HepG2 (cell line): ENCODE data around the gene TMEM225B. TPM values are rescaled to one million over a fixed set of nuclear protein-coding genes. Genes with fewer than 3 reads are reported as not detected.

Experiments
- KDM1A ChIP-seq: IDR thresholded peaks from 2 replicates; pipeline ENCODE4 v1.6.1; 2016; ENCODE audit warnings: missing compliant biosample characterization
- PHF5A ChIP-seq: IDR thresholded peaks from one replicate; pipeline ENCODE4 v1.6.1; 2018; ENCODE audit warnings: low read depth, missing genetic modification reagents; ENCODE audit not compliant: unreplicated experiment
- RBM39 ChIP-seq: fragments of 200-400 bp; formaldehyde crosslinking; IDR thresholded peaks from one replicate; pipeline ENCODE4 v1.6.1; 2018; ENCODE audit warnings: antibody characterized with exemption, mild to moderate bottlenecking, low read depth, low read length; ENCODE audit not compliant: poor library complexity, severe bottlenecking
- SALL1 ChIP-seq: sonication (generic); formaldehyde crosslinking; IDR thresholded peaks from 2 replicates; pipeline ENCODE4 v1.8.0; 2022; ENCODE audit warnings: mild to moderate bottlenecking, missing genetic modification reagents
- ZNF335 ChIP-seq: sonication (generic); formaldehyde crosslinking; IDR thresholded peaks from 2 replicates; pipeline ENCODE4 v1.4.0; 2020; ENCODE audit warnings: missing genetic modification reagents
- ZSCAN25 ChIP-seq: sonication (generic); formaldehyde crosslinking; IDR thresholded peaks from 2 replicates; pipeline ENCODE4 v1.8.0; 2022; ENCODE audit warnings: mild to moderate bottlenecking, missing genetic modification reagents
- polyA plus RNA-seq, 8 experiments: library from polyadenylated mRNA; depleted of rRNA in 3 of 8; stranded (reverse) in 7 of 8; unstranded in 1 of 8; fragments of >200 nt; fragmentation: Illumina TruSeq in 4 of 8; extraction: Trizol in 4 of 8; gene quantifications; 2 replicates each; pipeline versions ENCODE4 v1.2.1 to v1.2.3, GENCODE V29; 2011 to 2016; ENCODE audit warnings: low read depth in 4 of 8, missing spikeins in 1 of 8, mixed read lengths in 1 of 8; ENCODE audit not compliant: insufficient read depth in 1 of 8
- total RNA-seq, 5 experiments: library from RNA; depleted of rRNA; stranded (reverse); fragments of >200 nt; fragmentation: Illumina TruSeq; extraction: Trizol; gene quantifications; 2 replicates each; pipeline ENCODE4 v1.2.3, GENCODE V29; 2016; ENCODE audit warnings: low read depth in 1 of 5
- TF ChIP-seq, protein P1 (sequence below): sonication (generic); formaldehyde crosslinking; IDR thresholded peaks from 2 replicates; pipeline ENCODE4 v1.8.0; 2022; ENCODE audit warnings: mild to moderate bottlenecking, missing genetic modification reagents; ENCODE audit not compliant: insufficient replicate concordance
- TF ChIP-seq, protein P2 (sequence below): IDR thresholded peaks from 2 replicates; pipeline ENCODE4 v1.6.1; 2012; ENCODE audit warnings: low read length, improper control_type of control experiment
- TF ChIP-seq, protein P3 (sequence below): sonication (generic); formaldehyde crosslinking; conservative IDR thresholded peaks from 2 replicates; pipeline ENCODE4 v1.8.0; 2022; ENCODE audit warnings: missing genetic modification reagents
- TF ChIP-seq, protein P4 (sequence below): sonication (generic); formaldehyde crosslinking; IDR thresholded peaks from 2 replicates; pipeline ENCODE4 v1.8.0; 2022; ENCODE audit warnings: missing genetic modification reagents, mild to moderate bottlenecking, inconsistent platforms, borderline replicate concordance
- TF ChIP-seq, protein P5 (sequence below): sonication (generic); formaldehyde crosslinking; IDR thresholded peaks from 2 replicates; pipeline ENCODE4 v1.9.0; 2021; ENCODE audit warnings: missing genetic modification reagents, mild to moderate bottlenecking, borderline replicate concordance
- TF ChIP-seq, protein P6 (sequence below): sonication (generic); formaldehyde crosslinking; IDR thresholded peaks from 2 replicates; pipeline ENCODE4 v1.4.0; 2020; ENCODE audit warnings: missing genetic modification reagents, borderline replicate concordance
- TF ChIP-seq, protein P7 (sequence below): IDR thresholded peaks from 2 replicates; pipeline ENCODE4 v1.6.1; 2016; ENCODE audit warnings: missing compliant biosample characterization, missing genetic modification reagents, borderline replicate concordance

The TMEM225B gene
- total and polyA plus RNA-seq, 2 of the 13 experiments (the other 11 are each of a cell fraction or from before 2014, with no cell fraction given) = 0.78 to 0.95 TPM

DNA sequence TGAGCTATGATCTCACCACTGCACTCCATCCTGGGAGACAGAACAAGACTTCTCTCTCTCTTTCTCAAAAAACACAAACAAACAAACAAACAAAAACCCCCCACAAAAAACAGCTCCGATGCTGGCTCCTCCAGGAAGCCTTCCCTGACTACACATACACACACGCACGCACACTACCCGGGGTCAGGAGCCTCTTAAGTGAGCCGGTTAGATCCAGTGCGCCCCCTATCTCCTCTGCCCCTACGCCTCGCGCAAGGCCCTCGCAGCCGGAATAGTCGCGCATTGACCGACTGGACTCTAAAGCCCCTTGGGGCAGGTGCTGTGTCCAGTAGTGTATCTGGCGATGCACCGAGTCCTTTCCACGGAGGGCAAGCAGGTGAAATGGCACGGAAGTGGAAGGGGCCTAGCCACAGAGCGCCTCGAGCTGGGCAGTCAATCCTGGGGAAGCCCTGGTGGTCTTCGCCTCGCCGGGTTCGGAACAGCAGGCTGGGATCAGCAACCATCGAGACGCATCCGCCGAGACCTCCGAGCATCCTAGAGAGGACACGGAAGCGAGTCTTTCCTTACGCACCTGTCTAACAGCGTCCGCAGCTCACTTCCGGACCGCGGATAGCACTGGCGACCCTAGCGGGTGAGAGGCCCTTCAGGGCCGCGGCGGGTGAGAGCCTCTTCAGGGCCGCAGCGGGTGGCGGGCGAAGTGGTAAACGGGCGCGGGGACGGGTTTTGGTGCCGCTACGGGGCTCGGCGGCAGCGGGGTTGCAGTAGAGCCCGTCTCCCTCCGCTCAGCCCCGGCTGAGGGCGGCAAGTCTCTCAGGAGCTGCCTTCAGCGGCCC is 18.5 kb downstream of the TMEM225B start, which contains the start of gene ZSCAN25 (continued):
- TF ChIP-seq SALL1 (CRISPR knock-in tag) = peak; percentile 91
- peak; percentile 94 for TF ChIP-seq RBM39
- TF ChIP-seq, protein P1, sequence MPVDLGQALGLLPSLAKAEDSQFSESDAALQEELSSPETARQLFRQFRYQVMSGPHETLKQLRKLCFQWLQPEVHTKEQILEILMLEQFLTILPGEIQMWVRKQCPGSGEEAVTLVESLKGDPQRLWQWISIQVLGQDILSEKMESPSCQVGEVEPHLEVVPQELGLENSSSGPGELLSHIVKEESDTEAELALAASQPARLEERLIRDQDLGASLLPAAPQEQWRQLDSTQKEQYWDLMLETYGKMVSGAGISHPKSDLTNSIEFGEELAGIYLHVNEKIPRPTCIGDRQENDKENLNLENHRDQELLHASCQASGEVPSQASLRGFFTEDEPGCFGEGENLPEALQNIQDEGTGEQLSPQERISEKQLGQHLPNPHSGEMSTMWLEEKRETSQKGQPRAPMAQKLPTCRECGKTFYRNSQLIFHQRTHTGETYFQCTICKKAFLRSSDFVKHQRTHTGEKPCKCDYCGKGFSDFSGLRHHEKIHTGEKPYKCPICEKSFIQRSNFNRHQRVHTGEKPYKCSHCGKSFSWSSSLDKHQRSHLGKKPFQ (CRISPR knock-in tag) = peak; percentile 92
- TF ChIP-seq, protein P2, sequence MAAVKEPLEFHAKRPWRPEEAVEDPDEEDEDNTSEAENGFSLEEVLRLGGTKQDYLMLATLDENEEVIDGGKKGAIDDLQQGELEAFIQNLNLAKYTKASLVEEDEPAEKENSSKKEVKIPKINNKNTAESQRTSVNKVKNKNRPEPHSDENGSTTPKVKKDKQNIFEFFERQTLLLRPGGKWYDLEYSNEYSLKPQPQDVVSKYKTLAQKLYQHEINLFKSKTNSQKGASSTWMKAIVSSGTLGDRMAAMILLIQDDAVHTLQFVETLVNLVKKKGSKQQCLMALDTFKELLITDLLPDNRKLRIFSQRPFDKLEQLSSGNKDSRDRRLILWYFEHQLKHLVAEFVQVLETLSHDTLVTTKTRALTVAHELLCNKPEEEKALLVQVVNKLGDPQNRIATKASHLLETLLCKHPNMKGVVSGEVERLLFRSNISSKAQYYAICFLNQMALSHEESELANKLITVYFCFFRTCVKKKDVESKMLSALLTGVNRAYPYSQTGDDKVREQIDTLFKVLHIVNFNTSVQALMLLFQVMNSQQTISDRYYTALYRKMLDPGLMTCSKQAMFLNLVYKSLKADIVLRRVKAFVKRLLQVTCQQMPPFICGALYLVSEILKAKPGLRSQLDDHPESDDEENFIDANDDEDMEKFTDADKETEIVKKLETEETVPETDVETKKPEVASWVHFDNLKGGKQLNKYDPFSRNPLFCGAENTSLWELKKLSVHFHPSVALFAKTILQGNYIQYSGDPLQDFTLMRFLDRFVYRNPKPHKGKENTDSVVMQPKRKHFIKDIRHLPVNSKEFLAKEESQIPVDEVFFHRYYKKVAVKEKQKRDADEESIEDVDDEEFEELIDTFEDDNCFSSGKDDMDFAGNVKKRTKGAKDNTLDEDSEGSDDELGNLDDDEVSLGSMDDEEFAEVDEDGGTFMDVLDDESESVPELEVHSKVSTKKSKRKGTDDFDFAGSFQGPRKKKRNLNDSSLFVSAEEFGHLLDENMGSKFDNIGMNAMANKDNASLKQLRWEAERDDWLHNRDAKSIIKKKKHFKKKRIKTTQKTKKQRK = no peak
- TF ChIP-seq, protein P3, sequence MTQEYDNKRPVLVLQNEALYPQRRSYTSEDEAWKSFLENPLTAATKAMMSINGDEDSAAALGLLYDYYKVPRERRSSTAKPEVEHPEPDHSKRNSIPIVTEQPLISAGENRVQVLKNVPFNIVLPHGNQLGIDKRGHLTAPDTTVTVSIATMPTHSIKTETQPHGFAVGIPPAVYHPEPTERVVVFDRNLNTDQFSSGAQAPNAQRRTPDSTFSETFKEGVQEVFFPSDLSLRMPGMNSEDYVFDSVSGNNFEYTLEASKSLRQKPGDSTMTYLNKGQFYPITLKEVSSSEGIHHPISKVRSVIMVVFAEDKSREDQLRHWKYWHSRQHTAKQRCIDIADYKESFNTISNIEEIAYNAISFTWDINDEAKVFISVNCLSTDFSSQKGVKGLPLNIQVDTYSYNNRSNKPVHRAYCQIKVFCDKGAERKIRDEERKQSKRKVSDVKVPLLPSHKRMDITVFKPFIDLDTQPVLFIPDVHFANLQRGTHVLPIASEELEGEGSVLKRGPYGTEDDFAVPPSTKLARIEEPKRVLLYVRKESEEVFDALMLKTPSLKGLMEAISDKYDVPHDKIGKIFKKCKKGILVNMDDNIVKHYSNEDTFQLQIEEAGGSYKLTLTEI (CRISPR knock-in tag) = no peak
- TF ChIP-seq, protein P4, sequence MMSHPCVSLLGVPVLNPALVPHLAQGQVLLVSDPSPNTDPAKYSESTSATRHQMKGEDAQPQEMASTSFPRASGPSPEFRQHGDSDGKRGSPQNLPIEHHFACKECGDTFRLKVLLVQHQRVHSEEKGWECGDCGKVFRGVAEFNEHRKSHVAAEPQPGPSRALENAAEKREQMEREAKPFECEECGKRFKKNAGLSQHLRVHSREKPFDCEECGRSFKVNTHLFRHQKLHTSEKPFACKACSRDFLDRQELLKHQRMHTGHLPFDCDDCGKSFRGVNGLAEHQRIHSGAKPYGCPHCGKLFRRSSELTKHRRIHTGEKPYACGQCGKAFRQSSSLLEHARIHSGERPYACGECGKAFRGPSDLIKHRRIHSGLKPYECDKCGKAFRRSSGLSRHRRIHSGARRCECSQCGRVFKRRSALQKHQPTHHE (CRISPR knock-in tag) = peak; percentile 97
- TF ChIP-seq ZSCAN25 (CRISPR knock-in tag) = peak; percentile 77; the same call in 1 of the 2 replicates
- no peak; the same call in 1 of the 2 replicates for TF ChIP-seq KDM1A (CRISPR knock-in tag)
- TF ChIP-seq, protein P5, sequence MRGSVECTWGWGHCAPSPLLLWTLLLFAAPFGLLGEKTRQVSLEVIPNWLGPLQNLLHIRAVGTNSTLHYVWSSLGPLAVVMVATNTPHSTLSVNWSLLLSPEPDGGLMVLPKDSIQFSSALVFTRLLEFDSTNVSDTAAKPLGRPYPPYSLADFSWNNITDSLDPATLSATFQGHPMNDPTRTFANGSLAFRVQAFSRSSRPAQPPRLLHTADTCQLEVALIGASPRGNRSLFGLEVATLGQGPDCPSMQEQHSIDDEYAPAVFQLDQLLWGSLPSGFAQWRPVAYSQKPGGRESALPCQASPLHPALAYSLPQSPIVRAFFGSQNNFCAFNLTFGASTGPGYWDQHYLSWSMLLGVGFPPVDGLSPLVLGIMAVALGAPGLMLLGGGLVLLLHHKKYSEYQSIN (CRISPR knock-in tag) = no peak
- no peak for TF ChIP-seq PHF5A (CRISPR knock-in tag)
- TF ChIP-seq, protein P6, sequence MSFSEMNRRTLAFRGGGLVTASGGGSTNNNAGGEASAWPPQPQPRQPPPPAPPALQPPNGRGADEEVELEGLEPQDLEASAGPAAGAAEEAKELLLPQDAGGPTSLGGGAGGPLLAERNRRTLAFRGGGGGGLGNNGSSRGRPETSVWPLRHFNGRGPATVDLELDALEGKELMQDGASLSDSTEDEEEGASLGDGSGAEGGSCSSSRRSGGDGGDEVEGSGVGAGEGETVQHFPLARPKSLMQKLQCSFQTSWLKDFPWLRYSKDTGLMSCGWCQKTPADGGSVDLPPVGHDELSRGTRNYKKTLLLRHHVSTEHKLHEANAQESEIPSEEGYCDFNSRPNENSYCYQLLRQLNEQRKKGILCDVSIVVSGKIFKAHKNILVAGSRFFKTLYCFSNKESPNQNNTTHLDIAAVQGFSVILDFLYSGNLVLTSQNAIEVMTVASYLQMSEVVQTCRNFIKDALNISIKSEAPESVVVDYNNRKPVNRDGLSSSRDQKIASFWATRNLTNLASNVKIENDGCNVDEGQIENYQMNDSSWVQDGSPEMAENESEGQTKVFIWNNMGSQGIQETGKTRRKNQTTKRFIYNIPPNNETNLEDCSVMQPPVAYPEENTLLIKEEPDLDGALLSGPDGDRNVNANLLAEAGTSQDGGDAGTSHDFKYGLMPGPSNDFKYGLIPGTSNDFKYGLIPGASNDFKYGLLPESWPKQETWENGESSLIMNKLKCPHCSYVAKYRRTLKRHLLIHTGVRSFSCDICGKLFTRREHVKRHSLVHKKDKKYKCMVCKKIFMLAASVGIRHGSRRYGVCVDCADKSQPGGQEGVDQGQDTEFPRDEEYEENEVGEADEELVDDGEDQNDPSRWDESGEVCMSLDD (CRISPR knock-in tag) = peak; percentile 81
- TF ChIP-seq, protein P7, sequence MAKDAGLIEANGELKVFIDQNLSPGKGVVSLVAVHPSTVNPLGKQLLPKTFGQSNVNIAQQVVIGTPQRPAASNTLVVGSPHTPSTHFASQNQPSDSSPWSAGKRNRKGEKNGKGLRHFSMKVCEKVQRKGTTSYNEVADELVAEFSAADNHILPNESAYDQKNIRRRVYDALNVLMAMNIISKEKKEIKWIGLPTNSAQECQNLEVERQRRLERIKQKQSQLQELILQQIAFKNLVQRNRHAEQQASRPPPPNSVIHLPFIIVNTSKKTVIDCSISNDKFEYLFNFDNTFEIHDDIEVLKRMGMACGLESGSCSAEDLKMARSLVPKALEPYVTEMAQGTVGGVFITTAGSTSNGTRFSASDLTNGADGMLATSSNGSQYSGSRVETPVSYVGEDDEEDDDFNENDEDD (CRISPR knock-in tag) = peak; percentile 52
- TF ChIP-seq ZNF335 (CRISPR knock-in tag) = peak; percentile 89
